Mesendoderm (in vitro differentiated cells): Measurements from ENCODE around the gene STYK1.

ENCODE experiments used
- DNase-seq: peaks from one replicate; pipeline ENCODE4 v3.0.0; 2013
- H2AK5ac ChIP-seq: 2 replicates; pipeline ENCODE4 v1.6.1; 2013; ENCODE audit warnings: low read length, inconsistent platforms
- H2BK120ac ChIP-seq: 2 replicates; pipeline ENCODE4 v1.6.1; 2013; ENCODE audit warnings: low read depth, mild to moderate bottlenecking, low read length, moderate library complexity, mixed read lengths
- H2BK15ac ChIP-seq: replicated peaks from 2 replicates; pipeline ENCODE4 v1.6.1; 2013; ENCODE audit warnings: low read depth, mild to moderate bottlenecking, moderate library complexity
- H2BK5ac ChIP-seq: 2 replicates; pipeline ENCODE4 v1.6.1; 2013; ENCODE audit warnings: low read length, inconsistent platforms
- H3K18ac ChIP-seq: 2 replicates; pipeline ENCODE4 v1.6.1; 2013; ENCODE audit warnings: mild to moderate bottlenecking, low read length, mixed read lengths
- H3K23ac ChIP-seq: one replicate; pipeline ENCODE4 v1.6.1; 2013; ENCODE audit warnings: low read length
- H3K27ac ChIP-seq: 2 replicates; pipeline ENCODE4 v1.5.1; 2013; ENCODE audit warnings: low read depth, mild to moderate bottlenecking, inconsistent platforms, low read length, moderate library complexity
- H3K27me3 ChIP-seq: 2 replicates; pipeline ENCODE4 v1.6.1; 2013; ENCODE audit warnings: low read length, control low read depth, mild to moderate bottlenecking, inconsistent platforms; ENCODE audit not compliant: insufficient read depth, poor library complexity
- H3K36me3 ChIP-seq: 2 replicates; pipeline ENCODE4 v1.6.1; 2013; ENCODE audit warnings: low read length, inconsistent platforms; ENCODE audit not compliant: control insufficient read depth, insufficient read depth
- H3K4ac ChIP-seq: one replicate; pipeline ENCODE4 v1.6.1; 2013; ENCODE audit warnings: low read depth, mild to moderate bottlenecking, low read length, moderate library complexity
- H3K4me1 ChIP-seq: 2 replicates; pipeline ENCODE4 v1.6.1; 2013; ENCODE audit warnings: low read depth, low read length, inconsistent platforms; ENCODE audit not compliant: control insufficient read depth
- H3K4me2 ChIP-seq: 2 replicates; pipeline ENCODE4 v1.6.1; 2013; ENCODE audit warnings: low read length
- H3K4me3 ChIP-seq: 2 replicates; pipeline ENCODE4 v1.5.1; 2013; ENCODE audit warnings: mild to moderate bottlenecking, low read length
- H3K56ac ChIP-seq: one replicate; pipeline ENCODE4 v1.6.1; 2013; ENCODE audit warnings: low read length
- H3K79me1 ChIP-seq: 2 replicates; pipeline ENCODE4 v1.6.1; 2013; ENCODE audit warnings: low read length, inconsistent platforms
- H3K79me2 ChIP-seq: 2 replicates; pipeline ENCODE4 v1.6.1; 2013; ENCODE audit warnings: mild to moderate bottlenecking, low read length; ENCODE audit not compliant: control insufficient read depth, insufficient read depth
- H3K9ac ChIP-seq: 2 replicates; pipeline ENCODE4 v1.6.1; 2013; ENCODE audit warnings: low read length, inconsistent platforms
- H4K5ac ChIP-seq: one replicate; pipeline ENCODE4 v1.6.1; 2013; ENCODE audit warnings: low read length
- H4K8ac ChIP-seq: one replicate; pipeline ENCODE4 v1.6.1; 2013; ENCODE audit warnings: low read depth, mild to moderate bottlenecking, control low read depth, low read length, moderate library complexity
- WGBS: extraction: QIAGEN DNeasy Blood & Tissue Kit; methylation state at CpG from one replicate; pipeline ENCODE4 v1.1.7; 2013; ENCODE audit warnings: low lambda C conversion rate, missing lambda C conversion rate; ENCODE audit not compliant: insufficient coverage; ENCODE audit errors: extremely low coverage; 5-methylcytosine and 5-hydroxymethylcytosine counted together

Gene STYK1

DNA sequence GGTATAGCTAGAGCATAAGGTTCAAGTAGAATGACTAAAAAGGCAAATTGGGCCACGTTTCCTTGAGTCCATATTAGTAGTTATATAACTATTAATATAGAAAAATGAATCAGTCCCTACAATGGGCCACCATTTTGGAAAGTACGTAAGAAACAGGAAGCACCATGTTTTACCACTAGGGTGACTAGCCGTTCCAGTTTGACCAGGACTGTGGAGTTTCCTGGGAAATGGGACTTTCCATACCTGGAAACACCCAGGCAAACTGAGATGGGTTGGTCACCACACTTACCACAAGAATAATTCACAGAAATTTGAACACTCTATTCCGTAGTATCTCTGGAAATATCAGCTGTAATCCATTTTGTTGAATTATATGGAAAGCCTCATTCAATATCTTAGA is 58.3 kb downstream of the STYK1 start:
- Histone ChIP-seq H3K27me3 (no peaks in the 10 kb centered on the region), H3K79me1 (peaks cover 4% of the 10 kb centered on the region), H3K56ac (no peak overlapping the region), H3K27ac (no peak overlapping the region), H2BK5ac (no peak overlapping the region), H3K18ac (no peak overlapping the region), H3K9ac (no peak overlapping the region), H2AK5ac (no peak overlapping the region), H3K36me3 (no peaks in the 10 kb centered on the region), H3K23ac (no peak overlapping the region), H2BK15ac (no peak overlapping the region), H3K79me2 (peaks cover 18% of the 10 kb centered on the region), H3K4me1 (no peaks in the 10 kb centered on the region), H3K4me2 (no peak overlapping the region), H2BK120ac (no peak overlapping the region), H4K8ac (no peak overlapping the region), H3K4me3 (no peak overlapping the region), H4K5ac (no peak overlapping the region), H3K4ac (no peak overlapping the region)
- DNase-seq: peak; percentile 15
- no CpG with 5 or more reads among the region's 4 CpGs for WGBS

DNA sequence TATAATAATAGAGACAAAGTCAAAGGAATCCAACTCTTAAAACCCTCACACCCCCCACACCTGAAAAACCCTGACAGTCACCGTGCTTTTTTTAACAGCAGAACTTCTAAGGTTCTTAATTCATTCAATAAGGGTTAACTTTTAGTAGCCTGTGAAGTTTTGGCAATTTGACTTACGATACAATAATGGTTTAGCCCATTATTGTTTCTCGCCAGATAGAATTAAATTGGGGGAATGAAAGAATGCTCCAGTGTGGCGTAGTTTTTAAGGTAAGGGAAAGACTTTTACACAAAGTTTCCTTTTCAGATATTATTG is 59.8 kb downstream of the STYK1 start:
- H3K56ac ChIP-seq: peak overlapping the region; percentile 98
- H2BK5ac ChIP-seq: no peak overlapping the region
- peaks cover 18% of the 10 kb centered on the region for H3K79me2 ChIP-seq
- H2AK5ac ChIP-seq: no peak overlapping the region
- peak overlapping the region; percentile 36 for H2BK15ac ChIP-seq
- H3K9ac ChIP-seq: peak overlapping the region; percentile 99
- no peak overlapping the region for H3K23ac ChIP-seq
- H3K4me2 ChIP-seq: peak overlapping the region; percentile 53
- no peak for DNase-seq
- WGBS: no CpG with 5 or more reads among the region's 4 CpGs
- no peak overlapping the region for H3K4ac ChIP-seq
- H3K36me3 ChIP-seq: no peaks in the 10 kb centered on the region
- no peak overlapping the region for H2BK120ac ChIP-seq
- H3K27me3 ChIP-seq: no peaks in the 10 kb centered on the region
- H3K18ac ChIP-seq: no peak overlapping the region
- H4K8ac ChIP-seq: no peak overlapping the region
- peaks cover 4% of the 10 kb centered on the region for H3K79me1 ChIP-seq
- no peak overlapping the region for H3K27ac ChIP-seq
- H4K5ac ChIP-seq: peak overlapping the region; percentile 72
- peak overlapping the region; percentile 79 for H3K4me3 ChIP-seq
- no peaks in the 10 kb centered on the region for H3K4me1 ChIP-seq

DNA sequence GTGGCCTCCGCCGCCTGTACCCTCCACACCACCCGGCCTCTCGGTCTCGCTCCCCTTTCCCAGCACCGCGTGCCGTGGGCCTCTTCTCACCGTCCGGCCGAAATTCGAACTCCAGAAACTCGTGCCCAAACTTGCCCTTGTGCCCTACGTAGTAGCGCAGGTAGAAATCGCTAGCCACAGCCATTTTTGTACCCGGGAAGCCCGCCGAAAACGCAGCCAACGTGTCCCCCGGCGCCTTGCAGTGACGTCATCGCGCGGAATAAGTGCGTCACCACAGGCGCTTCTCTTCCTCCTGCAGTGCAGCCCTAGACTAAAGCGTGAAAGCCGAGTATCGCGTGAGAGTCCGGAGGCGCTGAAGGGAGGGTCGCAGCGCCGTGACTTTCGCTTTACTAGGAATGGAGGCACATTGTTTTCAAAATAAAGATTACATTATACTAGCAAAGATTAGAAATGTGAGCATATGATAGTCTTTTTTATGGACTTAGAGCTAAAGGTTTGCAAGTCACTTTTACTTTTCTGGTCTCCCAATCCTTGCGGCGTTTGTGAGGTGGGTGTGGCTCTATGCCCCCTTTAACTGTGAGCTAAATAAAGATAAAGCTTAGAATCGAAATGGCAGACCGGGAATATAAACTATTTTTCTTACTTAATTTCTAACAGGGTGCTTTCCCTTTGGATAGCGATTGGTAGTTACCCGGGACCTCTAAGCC is 60.4 kb downstream of the STYK1 start, which contains the start of gene MAGOHB:
MAGOHB (minus strand) TSS at position 261 of the 707 bp plus-strand sequence; CDS start at position 184, 77 bp downstream.
- peak within 1 kb of the TSS; percentile 36 for H2BK15ac ChIP-seq
- WGBS: no CpG with 5 or more reads among the region's 45 CpGs

DNA sequence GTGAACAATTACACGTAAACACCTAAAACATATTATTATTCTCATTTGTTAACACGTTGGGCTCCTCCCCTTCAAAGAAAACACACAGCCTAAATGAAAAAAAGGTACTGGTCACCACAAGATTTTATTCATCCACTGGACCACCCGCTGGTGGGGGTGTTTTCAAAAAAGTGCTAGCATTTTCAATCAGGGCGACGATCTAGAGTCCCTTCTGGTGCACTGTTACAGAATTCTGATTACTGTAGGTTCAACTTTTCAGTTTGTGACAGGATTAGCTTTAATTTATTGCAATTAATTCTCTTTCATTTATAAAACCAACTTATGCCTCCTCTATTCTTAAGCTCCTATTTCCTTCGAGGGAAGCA is 60.9 kb downstream of the STYK1 start:
- no CpG with 5 or more reads among the region's 6 CpGs for WGBS

More for the DNA sequence above, 60.4 kb downstream of the STYK1 start, which contains the start of gene MAGOHB:
- peak within 1 kb of the TSS; percentile 94 for H4K8ac ChIP-seq
- H3K23ac ChIP-seq: peak within 1 kb of the TSS; percentile 84
- H3K9ac ChIP-seq: peak within 1 kb of the TSS; percentile 99
- peaks cover 4% of the 10 kb centered on the region for H3K79me1 ChIP-seq
- peaks cover 18% of the 10 kb centered on the region for H3K79me2 ChIP-seq
- no peaks in the 10 kb centered on the region for H3K4me1 ChIP-seq
- H3K27ac ChIP-seq: no peak within 1 kb of the TSS
- peak within 1 kb of the TSS; percentile 98 for H3K56ac ChIP-seq
- peak within 1 kb of the TSS; percentile 82 for H3K4ac ChIP-seq
- H3K4me3 ChIP-seq: peak within 1 kb of the TSS; percentile 99
- H3K27me3 ChIP-seq: no peaks in the 10 kb centered on the region
- H3K4me2 ChIP-seq: peak within 1 kb of the TSS; percentile 98
- peak; percentile 98 for DNase-seq
- no peak within 1 kb of the TSS for H2BK120ac ChIP-seq
- peak within 1 kb of the TSS; percentile 72 for H4K5ac ChIP-seq
- peak within 1 kb of the TSS; percentile 40 for H2AK5ac ChIP-seq
- H2BK5ac ChIP-seq: peak within 1 kb of the TSS; percentile 81
- H3K36me3 ChIP-seq: no peaks in the 10 kb centered on the region
- H3K18ac ChIP-seq: peak within 1 kb of the TSS; percentile 69

DNA sequence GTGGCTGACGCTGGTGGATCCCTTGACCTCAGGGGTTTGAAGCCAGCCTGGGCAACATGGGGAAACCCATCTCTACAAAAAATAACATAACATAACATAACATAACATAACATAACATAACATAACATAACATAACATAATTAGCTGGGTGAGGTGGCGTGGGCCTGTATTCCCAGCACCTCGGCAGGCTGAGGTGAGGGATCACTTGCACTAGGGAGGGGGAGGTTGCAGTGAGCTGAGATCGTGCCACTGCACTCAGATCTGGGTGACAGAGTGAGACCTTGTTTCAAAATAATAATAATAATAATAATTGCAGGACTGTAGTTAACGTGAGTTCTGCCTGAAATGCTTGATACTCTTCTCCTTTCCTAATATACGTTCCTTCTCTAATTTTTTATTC is 61.7 kb downstream of the STYK1 start:
- Histone ChIP-seq H3K18ac (no peak overlapping the region), H2BK5ac (no peak overlapping the region), H3K4me2 (peak overlapping the region; percentile 98), H4K5ac (no peak overlapping the region), H3K4me3 (no peak overlapping the region), H3K23ac (no peak overlapping the region), H3K4me1 (no peaks in the 10 kb centered on the region), H2AK5ac (no peak overlapping the region), H3K4ac (no peak overlapping the region), H2BK15ac (no peak overlapping the region), H4K8ac (no peak overlapping the region), H3K9ac (peak overlapping the region; percentile 99), H3K27me3 (no peaks in the 10 kb centered on the region), H3K27ac (no peak overlapping the region), H3K36me3 (peaks cover 2% of the 10 kb centered on the region), H2BK120ac (no peak overlapping the region), H3K56ac (peak overlapping the region; percentile 98), H3K79me2 (peaks cover 18% of the 10 kb centered on the region), H3K79me1 (peaks cover 4% of the 10 kb centered on the region)
- WGBS: no CpG with 5 or more reads among the region's 6 CpGs
- no peak for DNase-seq

More for the DNA sequence above, 60.9 kb downstream of the STYK1 start:
- H3K4me1 ChIP-seq: no peaks in the 10 kb centered on the region
- no peak overlapping the region for H2BK15ac ChIP-seq
- peak overlapping the region; percentile 98 for H3K4me2 ChIP-seq
- H3K56ac ChIP-seq: peak overlapping the region; percentile 98
- no peak overlapping the region for H2BK120ac ChIP-seq
- H2AK5ac ChIP-seq: peak overlapping the region; percentile 40
- H3K9ac ChIP-seq: peak overlapping the region; percentile 99
- H3K18ac ChIP-seq: peak overlapping the region; percentile 69
- H3K4ac ChIP-seq: peak overlapping the region; percentile 82
- H3K79me2 ChIP-seq: peaks cover 18% of the 10 kb centered on the region
- no peaks in the 10 kb centered on the region for H3K27me3 ChIP-seq
- no peaks in the 10 kb centered on the region for H3K36me3 ChIP-seq
- peak overlapping the region; percentile 84 for H3K23ac ChIP-seq
- peak; percentile 55 for DNase-seq
- peak overlapping the region; percentile 81 for H2BK5ac ChIP-seq
- H3K27ac ChIP-seq: no peak overlapping the region
- H3K79me1 ChIP-seq: peaks cover 4% of the 10 kb centered on the region
- peak overlapping the region; percentile 94 for H4K8ac ChIP-seq
- peak overlapping the region; percentile 99 for H3K4me3 ChIP-seq
- peak overlapping the region; percentile 66 for H4K5ac ChIP-seq
